Endodermal cell (in vitro differentiated cells): ENCODE results near the gene MCOLN2. TPM values are rescaled to one million over a fixed set of nuclear protein-coding genes. Genes with fewer than 3 reads are reported as not detected.

Experiments used
- DNase-seq: peaks from one replicate; pipeline ENCODE4 v3.0.0-alpha.2; 2017
- H3K27ac ChIP-seq: 2 replicates; pipeline ENCODE4 v1.5.1; 2013; ENCODE audit warnings: mild to moderate bottlenecking, low read depth, low read length, moderate library complexity
- H3K27me3 ChIP-seq: 2 replicates; pipeline ENCODE4 v1.6.1; 2013; ENCODE audit warnings: mild to moderate bottlenecking, low read length, moderate library complexity; ENCODE audit not compliant: insufficient read depth, control insufficient read depth, poor library complexity, severe bottlenecking
- H3K36me3 ChIP-seq: 2 replicates; pipeline ENCODE4 v1.7.0; 2013; ENCODE audit warnings: mild to moderate bottlenecking, low read length, moderate library complexity; ENCODE audit not compliant: control insufficient read depth, insufficient read depth
- H3K4me1 ChIP-seq: one replicate; pipeline ENCODE4 v1.7.0; 2013; ENCODE audit warnings: low read length; ENCODE audit not compliant: control insufficient read depth, insufficient read depth
- H3K4me3 ChIP-seq: 2 replicates; pipeline ENCODE4 v1.5.1; 2013; ENCODE audit warnings: mild to moderate bottlenecking, low read length, moderate library complexity
- H3K9ac ChIP-seq: 2 replicates; pipeline ENCODE4 v1.6.1; 2013; ENCODE audit warnings: mild to moderate bottlenecking, low read length, moderate library complexity; ENCODE audit not compliant: poor library complexity, severe bottlenecking; ENCODE audit errors: extremely low read depth
- H3K9me3 ChIP-seq: 2 replicates; pipeline ENCODE4 v1.6.1; 2013; ENCODE audit warnings: mild to moderate bottlenecking, low read length, moderate library complexity; ENCODE audit not compliant: control insufficient read depth
- H3K27ac Mint-ChIP-seq: 2 replicates; pipeline ENCODE4 v1.8.0; 2020; ENCODE audit warnings: mixed read lengths
- H3K27me3 Mint-ChIP-seq: 2 replicates; pipeline ENCODE4 v1.8.0; 2021; ENCODE audit warnings: mild to moderate bottlenecking, mixed read lengths; ENCODE audit not compliant: insufficient read depth
- H3K36me3 Mint-ChIP-seq: 2 replicates; pipeline ENCODE4 v1.8.0; 2020; ENCODE audit warnings: low read depth, mixed read lengths
- H3K4me1 Mint-ChIP-seq: 2 replicates; pipeline ENCODE4 v1.8.0; 2020; ENCODE audit warnings: mixed read lengths
- H3K4me3 Mint-ChIP-seq: 2 replicates; pipeline ENCODE4 v1.8.0; 2020; ENCODE audit warnings: mild to moderate bottlenecking, moderate library complexity, mixed read lengths
- H3K9me3 Mint-ChIP-seq: 2 replicates; pipeline ENCODE4 v1.8.0; 2020; ENCODE audit warnings: mild to moderate bottlenecking, mixed read lengths
- WGBS, 2 experiments: methylation state at CpG; one replicate each; pipeline versions ENCODE4 v1.1.5 to v1.1.7; 2013; ENCODE audit warnings: missing lambda C conversion rate in 2 of 2, mixed read lengths in 1 of 2; ENCODE audit not compliant: insufficient coverage in 1 of 2, insufficient read length in 1 of 2; 5-methylcytosine and 5-hydroxymethylcytosine counted together
- total RNA-seq, 2 donors: library from RNA; stranded (reverse); fragmentation: NEBNext Ultra II Directional in 1 of 2; extraction: Animal tissue kit (Norgen Biotek cat#: 25700) in 1 of 2; gene quantifications; 2 replicates in 1 of 2; 3 replicates in 1 of 2; pipeline ENCODE4 v1.2.1, GENCODE V29; 2021
- TF ChIP-seq, protein P1 (sequence below): fragments of 200-600 bp; sonication (generic); conservative IDR thresholded peaks from 2 replicates; pipeline ENCODE4 v1.5.0; 2021; ENCODE audit warnings: antibody characterized with exemption, mild to moderate bottlenecking

Gene MCOLN2
- total RNA-seq, 2 donors from 2014 or later: 0.20 to 0.29 TPM

GRCh38 chr1:85027242-85027983 lies 30.5 kb upstream of the MCOLN2 start:
- Mint-ChIP-seq H3K27ac (no peak overlapping the region), H3K36me3 (no peaks in the 10 kb centered on the region), H3K4me3 (no peak overlapping the region), H3K9me3 (no peaks in the 10 kb centered on the region), H3K27me3 (no peaks in the 10 kb centered on the region), H3K4me1 (no peaks in the 10 kb centered on the region)
- no peaks in the 10 kb centered on the region for H3K27me3 ChIP-seq
- WGBS, 2 experiments: 85 to 90% methylated on average over 5 of the region's 5 CpGs
- no peaks in the 10 kb centered on the region for H3K36me3 ChIP-seq
- H3K9ac ChIP-seq: no peak overlapping the region
- no peaks in the 10 kb centered on the region for H3K9me3 ChIP-seq
- H3K4me1 ChIP-seq: no peaks in the 10 kb centered on the region
- no peak overlapping the region for H3K4me3 ChIP-seq
- TF ChIP-seq, protein P1, sequence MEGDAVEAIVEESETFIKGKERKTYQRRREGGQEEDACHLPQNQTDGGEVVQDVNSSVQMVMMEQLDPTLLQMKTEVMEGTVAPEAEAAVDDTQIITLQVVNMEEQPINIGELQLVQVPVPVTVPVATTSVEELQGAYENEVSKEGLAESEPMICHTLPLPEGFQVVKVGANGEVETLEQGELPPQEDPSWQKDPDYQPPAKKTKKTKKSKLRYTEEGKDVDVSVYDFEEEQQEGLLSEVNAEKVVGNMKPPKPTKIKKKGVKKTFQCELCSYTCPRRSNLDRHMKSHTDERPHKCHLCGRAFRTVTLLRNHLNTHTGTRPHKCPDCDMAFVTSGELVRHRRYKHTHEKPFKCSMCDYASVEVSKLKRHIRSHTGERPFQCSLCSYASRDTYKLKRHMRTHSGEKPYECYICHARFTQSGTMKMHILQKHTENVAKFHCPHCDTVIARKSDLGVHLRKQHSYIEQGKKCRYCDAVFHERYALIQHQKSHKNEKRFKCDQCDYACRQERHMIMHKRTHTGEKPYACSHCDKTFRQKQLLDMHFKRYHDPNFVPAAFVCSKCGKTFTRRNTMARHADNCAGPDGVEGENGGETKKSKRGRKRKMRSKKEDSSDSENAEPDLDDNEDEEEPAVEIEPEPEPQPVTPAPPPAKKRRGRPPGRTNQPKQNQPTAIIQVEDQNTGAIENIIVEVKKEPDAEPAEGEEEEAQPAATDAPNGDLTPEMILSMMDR: peak; percentile 38
- no peak overlapping the region for H3K27ac ChIP-seq
- DNase-seq: no peak

- H3K36me3 Mint-ChIP-seq: no peaks in the 10 kb centered on the region
- DNase-seq: no peak
- no peaks in the 10 kb centered on the region for H3K4me1 Mint-ChIP-seq
- no peaks in the 10 kb centered on the region for H3K27me3 Mint-ChIP-seq
- H3K4me3 Mint-ChIP-seq: no peak overlapping the region
- H3K36me3 ChIP-seq: no peaks in the 10 kb centered on the region
- H3K4me3 ChIP-seq: no peak overlapping the region
- TF ChIP-seq, protein P1: no peak
- no peak overlapping the region for H3K27ac ChIP-seq
- no peak overlapping the region for H3K27ac Mint-ChIP-seq
- WGBS, 2 experiments: 67 to 79% methylated on average over 1 of the region's 1 CpG
- no peaks in the 10 kb centered on the region for H3K9me3 Mint-ChIP-seq
- no peak overlapping the region for H3K9ac ChIP-seq
- H3K27me3 ChIP-seq: no peaks in the 10 kb centered on the region
- no peaks in the 10 kb centered on the region for H3K4me1 ChIP-seq
- no peaks in the 10 kb centered on the region for H3K9me3 ChIP-seq
These were observed 29.0 kb upstream of the MCOLN2 start for GRCh38 chr1:85025940-85026339.

DNA sequence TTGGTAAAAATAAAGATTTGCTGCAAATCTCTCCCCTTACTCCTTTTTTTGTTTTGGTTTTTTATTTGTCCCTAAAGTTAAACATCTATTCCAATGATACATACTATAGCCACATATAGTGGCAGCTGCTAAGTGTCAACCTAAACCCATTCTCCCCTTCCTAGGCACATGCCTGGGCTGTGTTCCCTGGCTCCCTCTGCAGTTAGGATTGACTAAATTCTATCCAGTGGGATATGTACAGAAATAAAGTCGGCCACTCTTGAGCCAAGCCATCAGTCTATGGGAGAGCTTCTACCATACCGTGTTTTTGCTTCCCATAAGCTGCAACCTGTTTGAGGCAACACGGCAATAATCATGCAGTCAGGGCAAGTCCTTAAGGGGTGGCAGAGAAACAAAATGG lies 27.8 kb upstream of the MCOLN2 start:
- no peaks in the 10 kb centered on the region for H3K4me1 Mint-ChIP-seq
- TF ChIP-seq, protein P1: peak; percentile 55
- Histone ChIP-seq H3K4me1 (no peaks in the 10 kb centered on the region), H3K9me3 (no peaks in the 10 kb centered on the region), H3K27ac (no peak overlapping the region), H3K9ac (no peak overlapping the region), H3K27me3 (no peaks in the 10 kb centered on the region), H3K36me3 (no peaks in the 10 kb centered on the region), H3K4me3 (no peak overlapping the region)
- H3K27me3 Mint-ChIP-seq: no peaks in the 10 kb centered on the region
- 90 to 94% methylated on average over 2 to 3 of the region's 3 CpGs for WGBS, 2 experiments
- H3K4me3 Mint-ChIP-seq: no peak overlapping the region
- H3K36me3 Mint-ChIP-seq: no peaks in the 10 kb centered on the region
- no peak overlapping the region for H3K27ac Mint-ChIP-seq
- no peak for DNase-seq
- no peaks in the 10 kb centered on the region for H3K9me3 Mint-ChIP-seq
